WTC11 (cell line): Measurements from ENCODE around the gene BLID.

Experiments
- CBFB ChIP-seq: sonication (generic); formaldehyde crosslinking; IDR thresholded peaks from 2 replicates; pipeline ENCODE4 v1.8.1; 2022; ENCODE audit warnings: mild to moderate bottlenecking, low read depth, missing genetic modification reagents
- CREB1 ChIP-seq: sonication (generic); formaldehyde crosslinking; IDR thresholded peaks from 2 replicates; pipeline ENCODE4 v1.8.0; 2023; ENCODE audit warnings: mild to moderate bottlenecking, missing genetic modification reagents
- ELF4 ChIP-seq: sonication (generic); formaldehyde crosslinking; IDR thresholded peaks from 2 replicates; pipeline ENCODE4 v1.8.1; 2022; ENCODE audit warnings: low read depth, mild to moderate bottlenecking, moderate library complexity, missing genetic modification reagents
- NR1H2 ChIP-seq: sonication (generic); formaldehyde crosslinking; IDR thresholded peaks from 2 replicates; pipeline ENCODE4 v1.9.0; 2021; ENCODE audit warnings: mild to moderate bottlenecking, moderate library complexity, missing genetic modification reagents
- SP1 ChIP-seq: sonication (generic); formaldehyde crosslinking; conservative IDR thresholded peaks from 2 replicates; pipeline ENCODE4 v1.8.1; 2022; ENCODE audit warnings: missing genetic modification reagents
- TF ChIP-seq, protein P1 (sequence below): fragments of 200-600 bp; IDR thresholded peaks from 2 replicates; pipeline ENCODE4 v1.8.0; 2022; ENCODE audit warnings: antibody characterized with exemption
- TF ChIP-seq, protein P2 (sequence below): sonication (generic); formaldehyde crosslinking; IDR thresholded peaks from 2 replicates; pipeline ENCODE4 v1.8.0; 2022; ENCODE audit warnings: mild to moderate bottlenecking, missing genetic modification reagents
- TF ChIP-seq, protein P3 (sequence below): sonication (generic); formaldehyde crosslinking; IDR thresholded peaks from 2 replicates; pipeline ENCODE4 v1.8.0; 2022; ENCODE audit warnings: mild to moderate bottlenecking, missing genetic modification reagents
- TF ChIP-seq, protein P4 (sequence below): sonication (generic); formaldehyde crosslinking; IDR thresholded peaks from 2 replicates; pipeline ENCODE4 v1.8.0; 2022; ENCODE audit warnings: mild to moderate bottlenecking, missing genetic modification reagents
- TF ChIP-seq, protein P5 (sequence below): sonication (generic); formaldehyde crosslinking; IDR thresholded peaks from 2 replicates; pipeline ENCODE4 v1.8.1; 2022; ENCODE audit warnings: low read depth, missing genetic modification reagents, borderline replicate concordance

DNA sequence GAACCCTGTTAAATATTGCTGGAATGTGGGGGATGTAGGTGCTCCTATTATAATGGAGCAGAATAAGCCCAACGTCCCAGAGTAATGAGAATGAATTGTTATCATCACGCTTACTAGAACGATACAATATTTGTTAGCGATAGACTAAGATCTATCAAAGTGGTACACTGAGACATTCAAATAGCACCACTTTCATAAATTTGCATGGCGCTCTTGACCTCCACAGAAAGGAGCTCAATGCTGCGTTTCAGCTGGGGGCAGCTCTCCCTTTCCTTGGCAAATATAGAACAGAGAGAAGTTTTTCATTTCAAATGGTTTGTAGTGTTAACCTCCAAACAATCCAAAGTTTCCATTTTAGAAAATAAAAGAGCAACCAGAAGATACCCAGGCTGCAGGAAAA, 38.2 kb upstream of the BLID start:
- TF ChIP-seq, protein P1, sequence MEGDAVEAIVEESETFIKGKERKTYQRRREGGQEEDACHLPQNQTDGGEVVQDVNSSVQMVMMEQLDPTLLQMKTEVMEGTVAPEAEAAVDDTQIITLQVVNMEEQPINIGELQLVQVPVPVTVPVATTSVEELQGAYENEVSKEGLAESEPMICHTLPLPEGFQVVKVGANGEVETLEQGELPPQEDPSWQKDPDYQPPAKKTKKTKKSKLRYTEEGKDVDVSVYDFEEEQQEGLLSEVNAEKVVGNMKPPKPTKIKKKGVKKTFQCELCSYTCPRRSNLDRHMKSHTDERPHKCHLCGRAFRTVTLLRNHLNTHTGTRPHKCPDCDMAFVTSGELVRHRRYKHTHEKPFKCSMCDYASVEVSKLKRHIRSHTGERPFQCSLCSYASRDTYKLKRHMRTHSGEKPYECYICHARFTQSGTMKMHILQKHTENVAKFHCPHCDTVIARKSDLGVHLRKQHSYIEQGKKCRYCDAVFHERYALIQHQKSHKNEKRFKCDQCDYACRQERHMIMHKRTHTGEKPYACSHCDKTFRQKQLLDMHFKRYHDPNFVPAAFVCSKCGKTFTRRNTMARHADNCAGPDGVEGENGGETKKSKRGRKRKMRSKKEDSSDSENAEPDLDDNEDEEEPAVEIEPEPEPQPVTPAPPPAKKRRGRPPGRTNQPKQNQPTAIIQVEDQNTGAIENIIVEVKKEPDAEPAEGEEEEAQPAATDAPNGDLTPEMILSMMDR = no peak
- TF ChIP-seq, protein P2, sequence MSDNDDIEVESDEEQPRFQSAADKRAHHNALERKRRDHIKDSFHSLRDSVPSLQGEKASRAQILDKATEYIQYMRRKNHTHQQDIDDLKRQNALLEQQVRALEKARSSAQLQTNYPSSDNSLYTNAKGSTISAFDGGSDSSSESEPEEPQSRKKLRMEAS (CRISPR knock-in tag) = no peak
- TF ChIP-seq CBFB (CRISPR knock-in tag) = no peak
- TF ChIP-seq, protein P3, sequence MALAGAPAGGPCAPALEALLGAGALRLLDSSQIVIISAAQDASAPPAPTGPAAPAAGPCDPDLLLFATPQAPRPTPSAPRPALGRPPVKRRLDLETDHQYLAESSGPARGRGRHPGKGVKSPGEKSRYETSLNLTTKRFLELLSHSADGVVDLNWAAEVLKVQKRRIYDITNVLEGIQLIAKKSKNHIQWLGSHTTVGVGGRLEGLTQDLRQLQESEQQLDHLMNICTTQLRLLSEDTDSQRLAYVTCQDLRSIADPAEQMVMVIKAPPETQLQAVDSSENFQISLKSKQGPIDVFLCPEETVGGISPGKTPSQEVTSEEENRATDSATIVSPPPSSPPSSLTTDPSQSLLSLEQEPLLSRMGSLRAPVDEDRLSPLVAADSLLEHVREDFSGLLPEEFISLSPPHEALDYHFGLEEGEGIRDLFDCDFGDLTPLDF (CRISPR knock-in tag) = no peak
- TF ChIP-seq CREB1 = no peak
- TF ChIP-seq ELF4 (CRISPR knock-in tag) = no peak
- TF ChIP-seq, protein P4, sequence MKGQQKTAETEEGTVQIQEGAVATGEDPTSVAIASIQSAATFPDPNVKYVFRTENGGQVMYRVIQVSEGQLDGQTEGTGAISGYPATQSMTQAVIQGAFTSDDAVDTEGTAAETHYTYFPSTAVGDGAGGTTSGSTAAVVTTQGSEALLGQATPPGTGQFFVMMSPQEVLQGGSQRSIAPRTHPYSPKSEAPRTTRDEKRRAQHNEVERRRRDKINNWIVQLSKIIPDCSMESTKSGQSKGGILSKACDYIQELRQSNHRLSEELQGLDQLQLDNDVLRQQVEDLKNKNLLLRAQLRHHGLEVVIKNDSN = no peak
- TF ChIP-seq NR1H2 (CRISPR knock-in tag) = no peak
- TF ChIP-seq, protein P5, sequence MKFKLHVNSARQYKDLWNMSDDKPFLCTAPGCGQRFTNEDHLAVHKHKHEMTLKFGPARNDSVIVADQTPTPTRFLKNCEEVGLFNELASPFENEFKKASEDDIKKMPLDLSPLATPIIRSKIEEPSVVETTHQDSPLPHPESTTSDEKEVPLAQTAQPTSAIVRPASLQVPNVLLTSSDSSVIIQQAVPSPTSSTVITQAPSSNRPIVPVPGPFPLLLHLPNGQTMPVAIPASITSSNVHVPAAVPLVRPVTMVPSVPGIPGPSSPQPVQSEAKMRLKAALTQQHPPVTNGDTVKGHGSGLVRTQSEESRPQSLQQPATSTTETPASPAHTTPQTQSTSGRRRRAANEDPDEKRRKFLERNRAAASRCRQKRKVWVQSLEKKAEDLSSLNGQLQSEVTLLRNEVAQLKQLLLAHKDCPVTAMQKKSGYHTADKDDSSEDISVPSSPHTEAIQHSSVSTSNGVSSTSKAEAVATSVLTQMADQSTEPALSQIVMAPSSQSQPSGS (CRISPR knock-in tag) = no peak
- TF ChIP-seq SP1 (CRISPR knock-in tag) = no peak
